NB4 (cell line): Measurements from ENCODE around the gene PC.

Source experiments
- CTCF ChIP-seq: IDR thresholded peaks from one replicate; pipeline ENCODE4 v1.5.1; 2012; ENCODE audit warnings: low read depth, low read length
- MAX ChIP-seq: IDR thresholded peaks from 2 replicates; pipeline ENCODE4 v1.6.1; 2011; ENCODE audit warnings: low read depth, low read length
- POLR2A ChIP-seq: IDR thresholded peaks from 2 replicates; pipeline ENCODE4 v1.6.1; 2011; ENCODE audit warnings: mild to moderate bottlenecking; ENCODE audit not compliant: insufficient read length; ENCODE audit errors: extremely low read depth

- TF ChIP-seq CTCF (no peak), POLR2A (no peak), MAX (no peak)
Measured at GRCh38 chr11:66985508-66986177, 27.5 kb upstream of the PC start.
